ENCODE data around the gene DNAH12.

GRCh38 chr3:57421336-57421735 is 122.8 kb downstream of the DNAH12 start:
- TF ChIP-seq ETV6 (CRISPR knock-in tag; IDR thresholded peaks at IDR 0.05) (no peak), CTCF (IDR thresholded peaks at IDR 0.05) (no peak)
